CD14-positive monocyte (primary cell): Measurements from ENCODE around the gene PIK3R3. TPM values are rescaled to one million over a fixed set of nuclear protein-coding genes. Genes with fewer than 3 reads are reported as not detected.

ENCODE experiments used
- DNase-seq, 3 donors: peaks; one replicate each; pipeline ENCODE4 v3.0.0-alpha.2; 2011 to 2022
- H2AFZ ChIP-seq: 2 replicates; pipeline ENCODE4 v1.6.0; 2012; ENCODE audit warnings: mild to moderate bottlenecking, low read depth, low read length, inconsistent platforms; ENCODE audit not compliant: insufficient read depth, poor library complexity, severe bottlenecking
- H3K27ac ChIP-seq, 2 donors: 1 replicate in 1 of 2; 2 replicates in 1 of 2; pipeline ENCODE4 v1.5.1; 2012 to 2013; ENCODE audit warnings: low read length in 2 of 2, control low read depth in 1 of 2, inconsistent platforms in 1 of 2, low read depth in 1 of 2, mild to moderate bottlenecking in 1 of 2
- H3K27me3 ChIP-seq, 2 donors: one replicate each; pipeline versions ENCODE4 v1.6.0 to v1.6.1; 2011 to 2013; ENCODE audit warnings: low read length in 2 of 2; ENCODE audit not compliant: control insufficient read depth in 2 of 2, insufficient read depth in 2 of 2
- H3K36me3 ChIP-seq, 2 donors: replicated peaks in 1 of 2; 1 replicate in 1 of 2; 2 replicates in 1 of 2; pipeline versions ENCODE4 v1.5.1 to v1.6.1; 2012 to 2013; ENCODE audit warnings: low read length in 2 of 2, control low read depth in 1 of 2, inconsistent platforms in 1 of 2, mild to moderate bottlenecking in 1 of 2; ENCODE audit not compliant: insufficient read depth in 2 of 2, control insufficient read depth in 1 of 2
- H3K4me1 ChIP-seq, 2 donors: 1 replicate in 1 of 2; 2 replicates in 1 of 2; pipeline versions ENCODE4 v1.5.1 to v1.6.1; 2012 to 2013; ENCODE audit warnings: low read length in 2 of 2, control low read depth in 1 of 2, inconsistent platforms in 1 of 2, mild to moderate bottlenecking in 1 of 2, moderate library complexity in 1 of 2; ENCODE audit not compliant: insufficient read depth in 2 of 2, control insufficient read depth in 1 of 2
- H3K4me2 ChIP-seq: replicated peaks from 2 replicates; pipeline ENCODE3; 2012; ENCODE audit warnings: low read length, moderate library complexity, mild to moderate bottlenecking; ENCODE audit not compliant: poor library complexity, severe bottlenecking; ENCODE audit errors: extremely low read depth
- H3K4me3 ChIP-seq, 3 experiments: fragments of 200-600 bp in 1 of 3; sonication (generic) in 1 of 3; replicated peaks in 1 of 3; 1 replicate in 2 of 3; 2 replicates in 1 of 3; pipeline ENCODE4 v1.5.1; 2011 to 2013; ENCODE audit warnings: low read length in 3 of 3, mild to moderate bottlenecking in 3 of 3, control low read depth in 2 of 3, low read depth in 2 of 3, inconsistent platforms in 1 of 3, moderate library complexity in 1 of 3
- H3K79me2 ChIP-seq: 2 replicates; pipeline ENCODE4 v1.6.0; 2012; ENCODE audit warnings: mild to moderate bottlenecking, control low read depth, inconsistent platforms, low read length, moderate library complexity; ENCODE audit not compliant: insufficient read depth
- H3K9ac ChIP-seq: 2 replicates; pipeline ENCODE4 v1.6.0; 2017; ENCODE audit warnings: low read length, mild to moderate bottlenecking; ENCODE audit not compliant: insufficient read depth, poor library complexity, severe bottlenecking
- H3K9me3 ChIP-seq, 2 donors: replicated peaks in 1 of 2; 1 replicate in 1 of 2; 2 replicates in 1 of 2; pipeline versions ENCODE4 v1.5.1 to v1.6.1; 2012 to 2013; ENCODE audit warnings: low read length in 2 of 2, control low read depth in 1 of 2; ENCODE audit not compliant: control insufficient read depth in 1 of 2, insufficient read depth in 1 of 2
- H4K20me1 ChIP-seq: 2 replicates; pipeline ENCODE4 v1.6.0; 2012; ENCODE audit warnings: mild to moderate bottlenecking, low read length, control low read depth, moderate library complexity; ENCODE audit not compliant: insufficient read depth
- H3K27ac Mint-ChIP-seq, 7 donors: one replicate each; pipeline ENCODE4 v1.8.0; 2020; ENCODE audit warnings: mild to moderate bottlenecking in 7 of 7, mixed read lengths in 7 of 7, moderate library complexity in 6 of 7, inconsistent platforms in 2 of 7
- H3K27me3 Mint-ChIP-seq, 3 donors: one replicate each; pipeline ENCODE4 v1.8.0; 2021 to 2022; ENCODE audit warnings: low read depth in 3 of 3, mild to moderate bottlenecking in 3 of 3, mixed read lengths in 3 of 3, moderate library complexity in 3 of 3, inconsistent platforms in 1 of 3
- H3K36me3 Mint-ChIP-seq, 2 donors: one replicate each; pipeline ENCODE4 v1.8.0; 2020; ENCODE audit warnings: mixed read lengths in 2 of 2, inconsistent platforms in 1 of 2, mild to moderate bottlenecking in 1 of 2
- H3K4me1 Mint-ChIP-seq: one replicate; pipeline ENCODE4 v1.8.0; 2020; ENCODE audit warnings: mild to moderate bottlenecking, mixed read lengths
- H3K4me3 Mint-ChIP-seq, 2 donors: one replicate each; pipeline ENCODE4 v1.8.0; 2020; ENCODE audit warnings: mild to moderate bottlenecking in 2 of 2, mixed read lengths in 2 of 2, moderate library complexity in 1 of 2
- H3K9me3 Mint-ChIP-seq, 7 donors: one replicate each; pipeline ENCODE4 v1.8.0; 2020 to 2022; ENCODE audit warnings: mixed read lengths in 7 of 7, mild to moderate bottlenecking in 6 of 7, moderate library complexity in 6 of 7, inconsistent platforms in 2 of 7
- CTCF ChIP-seq: fragments of 200-600 bp; IDR thresholded peaks from one replicate; pipeline ENCODE4 v1.8.0; 2022; ENCODE audit warnings: antibody characterized with exemption, mild to moderate bottlenecking
- WGBS: methylation state at CpG from one replicate; pipeline ENCODE4 v1.1.5; 2013; ENCODE audit warnings: missing lambda C conversion rate; ENCODE audit not compliant: insufficient coverage; 5-methylcytosine and 5-hydroxymethylcytosine counted together
- intact Hi-C, 2 donors: fragments of 100-400 bp; cut with micrococcal nuclease; formaldehyde crosslinking; loops; one replicate each; pipeline versions ENCODE4 v1.15.0 to v1.15.1; 2023
- polyA plus RNA-seq, 3 donors: library from polyadenylated mRNA; depleted of rRNA in 1 of 3; unstranded in 2 of 3; stranded (reverse) in 1 of 3; fragments of 300-500 nt in 2 of 3; fragments of >200 nt in 1 of 3; fragmentation: Illumina TruSeq in 2 of 3; gene quantifications; 1 replicate in 2 of 3; 2 replicates in 1 of 3; pipeline ENCODE4 v1.2.3, GENCODE V29; 2012 to 2021

The PIK3R3 gene
- polyA plus RNA-seq, 3 donors: 0.09 to 0.28 (median 0.17) TPM

GRCh38 chr1:46160212-46160611 lies 27.8 kb upstream of the PIK3R3 start:
- TF ChIP-seq CTCF: no peak
- no peak overlapping the region for H3K9ac ChIP-seq
- DNase-seq: no peak
- H3K36me3 ChIP-seq: no peaks in the 10 kb centered on the region
- peaks cover 3 to 8% (median 7%) of the 10 kb centered on the region in 3 donors for H3K27me3 Mint-ChIP-seq
- H3K4me1 ChIP-seq: no peaks in the 10 kb centered on the region
- peaks cover 0 to 2% (median 0%) of the 10 kb centered on the region in 7 donors for H3K9me3 Mint-ChIP-seq
- intact Hi-C loops: no loop called here
- no peaks in the 10 kb centered on the region for H3K79me2 ChIP-seq
- WGBS: no CpG with 5 or more reads among the region's 1 CpG
- H3K4me2 ChIP-seq: no peak overlapping the region
- no peaks in the 10 kb centered on the region for H4K20me1 ChIP-seq
- H3K36me3 Mint-ChIP-seq: no peaks in the 10 kb centered on the region
- H3K9me3 ChIP-seq: no peaks in the 10 kb centered on the region
- no peak overlapping the region for H3K27ac ChIP-seq
- no peaks in the 10 kb centered on the region for H3K27me3 ChIP-seq
- no peak overlapping the region for H3K27ac Mint-ChIP-seq
- H3K4me1 Mint-ChIP-seq: no peaks in the 10 kb centered on the region
- H3K4me3 Mint-ChIP-seq: no peak overlapping the region
- H3K4me3 ChIP-seq: no peak overlapping the region
- no peak overlapping the region for H2AFZ ChIP-seq

- H3K4me3 ChIP-seq: no peak overlapping the region
- H3K79me2 ChIP-seq: no peaks in the 10 kb centered on the region
- no peaks in the 10 kb centered on the region for H4K20me1 ChIP-seq
- intact Hi-C loops: no loop called here
- no peak for DNase-seq
- TF ChIP-seq CTCF: no peak
- H3K4me1 ChIP-seq: no peaks in the 10 kb centered on the region
- Mint-ChIP-seq H3K9me3 (peaks cover 0 to 2% (median 0%) of the 10 kb centered on the region in 7 donors), H3K4me1 (no peaks in the 10 kb centered on the region), H3K27ac (no peak overlapping the region), H3K4me3 (no peak overlapping the region), H3K36me3 (no peaks in the 10 kb centered on the region), H3K27me3 (peaks cover 2 to 6% (median 2%) of the 10 kb centered on the region in 3 donors)
- H2AFZ ChIP-seq: no peak overlapping the region
- H3K9me3 ChIP-seq: no peaks in the 10 kb centered on the region
- H3K9ac ChIP-seq: no peak overlapping the region
- no peak overlapping the region for H3K4me2 ChIP-seq
- no peaks in the 10 kb centered on the region for H3K36me3 ChIP-seq
- H3K27ac ChIP-seq: no peak overlapping the region
- no peaks in the 10 kb centered on the region for H3K27me3 ChIP-seq
- WGBS: 72% methylated on average over 3 of the region's 3 CpGs
These were observed 27.1 kb upstream of the PIK3R3 start for GRCh38 chr1:46159516-46159915.
